ENCODE measurements around the gene KCTD20.

KCTD20 gene

DNA sequence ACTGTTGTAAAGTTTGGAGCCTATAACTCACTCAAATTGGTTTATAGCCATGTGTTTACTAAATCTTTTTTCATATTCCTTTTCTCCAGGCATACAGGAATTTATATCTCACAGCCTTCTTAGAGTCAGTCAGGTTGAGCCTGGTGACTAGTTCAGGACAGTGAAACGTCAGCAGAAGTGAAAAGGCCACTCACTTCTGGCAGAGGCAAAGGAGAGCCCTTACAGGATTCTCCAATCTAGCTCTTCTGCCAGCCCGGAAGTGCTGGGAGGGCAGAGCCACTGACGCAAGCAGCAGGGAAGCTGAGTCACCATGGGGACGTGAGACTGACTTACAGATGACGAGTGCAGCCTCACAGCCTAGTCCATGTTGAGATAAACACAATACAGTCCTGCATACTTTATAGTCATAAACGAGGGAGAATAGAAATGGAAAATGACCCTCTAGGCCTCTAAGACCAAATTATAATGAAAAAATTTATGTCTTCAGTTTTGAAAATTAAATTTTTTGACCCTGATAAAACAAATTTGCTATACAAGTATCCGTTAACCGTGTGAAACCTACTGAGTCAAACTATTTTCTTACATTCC, 1.4 kb upstream of the KCTD20 start:
- TF ChIP-seq SIN3A (IDR thresholded peaks at IDR 0.05; ENCODE audit: borderline replicate concordance, insufficient read depth, low read length): peak; percentile 74; the same call in 1 of the 2 replicates
- TF ChIP-seq, protein P1, sequence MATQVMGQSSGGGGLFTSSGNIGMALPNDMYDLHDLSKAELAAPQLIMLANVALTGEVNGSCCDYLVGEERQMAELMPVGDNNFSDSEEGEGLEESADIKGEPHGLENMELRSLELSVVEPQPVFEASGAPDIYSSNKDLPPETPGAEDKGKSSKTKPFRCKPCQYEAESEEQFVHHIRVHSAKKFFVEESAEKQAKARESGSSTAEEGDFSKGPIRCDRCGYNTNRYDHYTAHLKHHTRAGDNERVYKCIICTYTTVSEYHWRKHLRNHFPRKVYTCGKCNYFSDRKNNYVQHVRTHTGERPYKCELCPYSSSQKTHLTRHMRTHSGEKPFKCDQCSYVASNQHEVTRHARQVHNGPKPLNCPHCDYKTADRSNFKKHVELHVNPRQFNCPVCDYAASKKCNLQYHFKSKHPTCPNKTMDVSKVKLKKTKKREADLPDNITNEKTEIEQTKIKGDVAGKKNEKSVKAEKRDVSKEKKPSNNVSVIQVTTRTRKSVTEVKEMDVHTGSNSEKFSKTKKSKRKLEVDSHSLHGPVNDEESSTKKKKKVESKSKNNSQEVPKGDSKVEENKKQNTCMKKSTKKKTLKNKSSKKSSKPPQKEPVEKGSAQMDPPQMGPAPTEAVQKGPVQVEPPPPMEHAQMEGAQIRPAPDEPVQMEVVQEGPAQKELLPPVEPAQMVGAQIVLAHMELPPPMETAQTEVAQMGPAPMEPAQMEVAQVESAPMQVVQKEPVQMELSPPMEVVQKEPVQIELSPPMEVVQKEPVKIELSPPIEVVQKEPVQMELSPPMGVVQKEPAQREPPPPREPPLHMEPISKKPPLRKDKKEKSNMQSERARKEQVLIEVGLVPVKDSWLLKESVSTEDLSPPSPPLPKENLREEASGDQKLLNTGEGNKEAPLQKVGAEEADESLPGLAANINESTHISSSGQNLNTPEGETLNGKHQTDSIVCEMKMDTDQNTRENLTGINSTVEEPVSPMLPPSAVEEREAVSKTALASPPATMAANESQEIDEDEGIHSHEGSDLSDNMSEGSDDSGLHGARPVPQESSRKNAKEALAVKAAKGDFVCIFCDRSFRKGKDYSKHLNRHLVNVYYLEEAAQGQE (IDR thresholded peaks at IDR 0.05; ENCODE audit: insufficient read depth in 1 of 2, low read depth in 2 of 2, low read length in 2 of 2): 0 out of 4 replicates have a peak, but pooled peaks of 1 of the 2 experiments have one; percentile 16
- peak; percentile 81; the same call in 1 of the 2 replicates for TF ChIP-seq TAF1 (IDR thresholded peaks at IDR 0.05; ENCODE audit: borderline replicate concordance, insufficient read depth, low read length)
- TF ChIP-seq FOXP2 (optimal IDR thresholded peaks at IDR 0.05; ENCODE audit: borderline replicate concordance, extremely low read depth, extremely low read length, insufficient read depth): peak; percentile 83
- peak; percentile 76 for TF ChIP-seq POLR2AphosphoS5 (IDR thresholded peaks at IDR 0.05; ENCODE audit: low read depth, low read length)

DNA sequence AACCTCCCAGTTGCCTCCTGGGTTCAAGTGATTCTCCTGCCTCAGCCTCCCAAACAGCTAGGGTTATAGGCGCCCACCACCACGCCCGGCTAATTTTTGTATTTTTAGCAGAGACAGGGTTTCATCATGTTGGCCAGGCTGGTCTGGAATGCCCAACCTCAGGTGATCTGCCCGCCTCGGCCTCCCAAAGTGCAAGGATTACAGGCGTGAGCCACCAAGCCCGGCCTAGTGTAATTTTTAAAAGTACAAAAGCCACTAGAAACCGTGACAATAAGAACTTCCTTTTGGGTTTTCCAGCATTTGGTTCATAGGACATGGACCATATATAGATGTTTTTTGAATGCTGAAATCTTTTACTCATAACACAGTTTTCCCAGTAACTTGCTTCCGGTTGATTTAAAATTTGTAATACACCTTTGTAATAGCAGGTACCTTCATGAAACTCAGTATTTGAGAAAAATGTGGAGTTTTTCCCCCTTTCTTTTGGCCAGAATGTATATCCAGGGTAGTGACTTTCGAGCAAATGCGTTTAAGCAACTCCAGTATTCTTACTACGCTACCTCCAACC, 613 bp upstream of the KCTD20 start:
- TF ChIP-seq, protein P1 (IDR thresholded peaks at IDR 0.05; ENCODE audit: insufficient read depth in 1 of 2, low read depth in 2 of 2, low read length in 2 of 2): no peak
- TF ChIP-seq TAF1 (IDR thresholded peaks at IDR 0.05; ENCODE audit: borderline replicate concordance, insufficient read depth, low read length): no peak
- TF ChIP-seq SIN3A (IDR thresholded peaks at IDR 0.05; ENCODE audit: borderline replicate concordance, insufficient read depth, low read length): no peak
- TF ChIP-seq POLR2AphosphoS5 (IDR thresholded peaks at IDR 0.05; ENCODE audit: low read depth, low read length): no peak
- no peak for TF ChIP-seq FOXP2 (optimal IDR thresholded peaks at IDR 0.05; ENCODE audit: borderline replicate concordance, extremely low read depth, extremely low read length, insufficient read depth)

DNA sequence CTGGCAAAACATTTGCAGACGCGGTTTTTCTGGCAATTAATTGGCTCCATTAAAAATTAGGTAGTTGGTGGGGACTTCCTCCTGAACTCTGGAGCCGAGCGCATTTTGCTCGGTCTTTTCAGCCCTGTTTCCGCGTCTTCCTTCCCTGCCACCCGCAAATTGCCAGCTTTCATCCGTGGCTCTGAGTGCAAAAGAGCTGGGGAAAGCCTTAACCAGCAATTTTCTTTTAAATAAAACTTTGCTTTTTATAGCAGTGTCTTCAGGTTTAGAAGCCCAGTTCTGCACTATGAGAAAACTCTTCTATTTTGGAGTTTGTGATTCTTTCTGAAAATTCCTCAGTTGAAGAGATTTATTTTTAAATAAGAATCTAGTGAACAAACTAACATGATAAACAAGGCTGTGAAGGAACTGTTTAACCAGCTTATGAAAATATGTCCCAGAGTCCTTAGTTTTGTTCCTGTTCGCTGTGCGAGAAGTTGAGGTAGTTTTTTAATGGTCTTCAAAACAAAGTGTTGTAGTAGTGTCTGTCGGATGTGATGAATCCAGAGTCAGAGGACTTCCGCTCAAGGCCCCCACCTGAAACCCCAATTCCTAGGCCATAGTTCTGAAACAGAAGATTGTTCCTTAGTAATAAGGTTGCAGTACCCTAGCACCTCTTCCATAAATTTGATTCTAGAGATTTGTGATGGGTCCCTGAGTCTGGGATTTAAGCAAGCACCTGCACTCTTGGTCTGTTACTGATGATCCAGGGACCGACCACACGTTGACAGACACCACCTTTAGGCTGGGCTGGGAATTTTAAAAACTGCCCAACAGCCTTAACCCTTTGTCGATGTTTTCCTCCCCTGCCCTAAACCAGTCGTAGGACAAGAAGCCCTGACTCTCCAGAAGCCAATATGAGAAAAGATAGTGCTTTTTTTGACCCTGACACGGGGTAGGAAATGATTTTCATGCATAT, 950 bp downstream of the KCTD20 start:
- TF ChIP-seq SIN3A (IDR thresholded peaks at IDR 0.05; ENCODE audit: borderline replicate concordance, insufficient read depth, low read length): no peak

DNA sequence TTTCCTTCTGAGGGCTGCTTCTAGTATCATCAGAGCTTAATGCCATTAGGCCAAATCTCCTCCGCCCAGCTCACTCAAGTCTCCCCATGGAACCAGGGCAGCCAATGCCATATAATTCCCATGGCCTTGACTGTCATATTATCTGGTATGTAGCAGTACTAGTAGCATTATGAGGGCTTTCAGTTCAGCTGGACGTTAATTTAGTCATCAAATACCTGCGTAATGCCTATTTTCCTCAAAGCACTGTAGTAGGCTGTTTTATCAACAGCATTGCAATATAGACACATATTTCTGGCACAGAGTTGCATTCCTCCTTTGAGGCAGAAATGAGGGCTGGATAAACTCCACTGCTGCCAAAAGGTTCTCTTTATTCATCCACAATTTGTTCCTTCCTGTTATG, 1.7 kb downstream of the KCTD20 start:
- TF ChIP-seq FOXP2 (optimal IDR thresholded peaks at IDR 0.05; ENCODE audit: borderline replicate concordance, extremely low read depth, extremely low read length, insufficient read depth): no peak
- no peak for TF ChIP-seq POLR2AphosphoS5 (IDR thresholded peaks at IDR 0.05; ENCODE audit: low read depth, low read length)

DNA sequence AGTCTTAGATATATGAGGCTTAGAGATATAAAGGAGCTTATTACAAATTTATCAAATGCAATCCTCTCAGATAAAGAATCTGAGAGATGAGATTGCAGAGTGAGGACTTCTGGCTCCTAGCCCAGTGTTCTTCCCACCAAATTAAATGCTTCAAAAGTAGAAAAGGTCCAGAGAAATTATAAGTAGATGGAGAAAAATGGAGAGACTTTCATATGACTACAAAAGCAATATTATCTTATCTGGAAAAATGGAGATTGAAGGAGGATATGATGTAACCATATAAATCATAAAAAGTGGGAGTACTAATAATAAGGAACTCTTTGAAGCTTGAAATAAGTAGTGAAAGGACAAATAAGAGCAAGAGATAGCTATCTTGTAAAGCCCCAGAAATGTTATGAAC, 2.8 kb downstream of the KCTD20 start:
- no peak for TF ChIP-seq POLR2AphosphoS5 (IDR thresholded peaks at IDR 0.05; ENCODE audit: low read depth, low read length)
- no peak for TF ChIP-seq SIN3A (IDR thresholded peaks at IDR 0.05; ENCODE audit: borderline replicate concordance, insufficient read depth, low read length)
- no peak for TF ChIP-seq FOXP2 (optimal IDR thresholded peaks at IDR 0.05; ENCODE audit: borderline replicate concordance, extremely low read depth, extremely low read length, insufficient read depth)
- TF ChIP-seq, protein P1 (IDR thresholded peaks at IDR 0.05; ENCODE audit: insufficient read depth in 1 of 2, low read depth in 2 of 2, low read length in 2 of 2): no peak

All from PFSK-1 (cell line).